ENCODE results near the gene PPT2.

GRCh38 chr6:32132110-32132509 lies 21.8 kb upstream of the PPT2 start:
- TF ChIP-seq CTCF (IDR thresholded peaks at IDR 0.05) (no peak), POLR2A (IDR thresholded peaks at IDR 0.05) (no peak)

Measured in uterus (tissue), 2 donors.